Measurements from ENCODE around the gene PASK.

- no peak for TF ChIP-seq CTCF (conservative IDR thresholded peaks at IDR 0.05; ENCODE audit: low read depth, low read length)
- no peak for TF ChIP-seq RFX5 (IDR thresholded peaks at IDR 0.05; ENCODE audit: low read depth, low read length)
- TF ChIP-seq POLR2A (IDR thresholded peaks at IDR 0.05; ENCODE audit: low read depth, low read length): no peak
These were observed 82.9 kb downstream of the PASK start for GRCh38 chr2:241066171-241066892.

All from IMR-90 (cell line).